Omental fat pad (tissue), 4 donors: ENCODE results near the gene KCNQ1. TPM values are rescaled to one million over a fixed set of nuclear protein-coding genes. Genes with fewer than 3 reads are reported as not detected.

Source experiments
- ATAC-seq: fragments of 150-250 bp; one replicate; pipeline ENCODE4 v1.9.1; 2016; ENCODE audit warnings: mild to moderate bottlenecking, moderate library complexity; ENCODE audit not compliant: low FRiP score
- DNase-seq: peaks from one replicate; pipeline ENCODE4 v3.0.0-alpha.2; 2019; ENCODE audit warnings: low spot score
- total RNA-seq, 4 donors: library from RNA; depleted of rRNA; stranded (reverse); fragments of >200 nt; gene quantifications; one replicate each; pipeline ENCODE4 v1.1.0, GENCODE V29; 2016
- TF ChIP-seq, protein P1 (sequence below), 3 donors: fragments of 450-650 bp; IDR thresholded peaks; one replicate each; pipeline ENCODE4 v1.5.1; 2016 to 2017; ENCODE audit warnings: antibody characterized with exemption in 3 of 3, mild to moderate bottlenecking in 3 of 3, moderate library complexity in 2 of 3

The KCNQ1 gene
- total RNA-seq, 4 donors from 2014 or later = 4.5 to 5.9 (median 5.2) TPM

DNA sequence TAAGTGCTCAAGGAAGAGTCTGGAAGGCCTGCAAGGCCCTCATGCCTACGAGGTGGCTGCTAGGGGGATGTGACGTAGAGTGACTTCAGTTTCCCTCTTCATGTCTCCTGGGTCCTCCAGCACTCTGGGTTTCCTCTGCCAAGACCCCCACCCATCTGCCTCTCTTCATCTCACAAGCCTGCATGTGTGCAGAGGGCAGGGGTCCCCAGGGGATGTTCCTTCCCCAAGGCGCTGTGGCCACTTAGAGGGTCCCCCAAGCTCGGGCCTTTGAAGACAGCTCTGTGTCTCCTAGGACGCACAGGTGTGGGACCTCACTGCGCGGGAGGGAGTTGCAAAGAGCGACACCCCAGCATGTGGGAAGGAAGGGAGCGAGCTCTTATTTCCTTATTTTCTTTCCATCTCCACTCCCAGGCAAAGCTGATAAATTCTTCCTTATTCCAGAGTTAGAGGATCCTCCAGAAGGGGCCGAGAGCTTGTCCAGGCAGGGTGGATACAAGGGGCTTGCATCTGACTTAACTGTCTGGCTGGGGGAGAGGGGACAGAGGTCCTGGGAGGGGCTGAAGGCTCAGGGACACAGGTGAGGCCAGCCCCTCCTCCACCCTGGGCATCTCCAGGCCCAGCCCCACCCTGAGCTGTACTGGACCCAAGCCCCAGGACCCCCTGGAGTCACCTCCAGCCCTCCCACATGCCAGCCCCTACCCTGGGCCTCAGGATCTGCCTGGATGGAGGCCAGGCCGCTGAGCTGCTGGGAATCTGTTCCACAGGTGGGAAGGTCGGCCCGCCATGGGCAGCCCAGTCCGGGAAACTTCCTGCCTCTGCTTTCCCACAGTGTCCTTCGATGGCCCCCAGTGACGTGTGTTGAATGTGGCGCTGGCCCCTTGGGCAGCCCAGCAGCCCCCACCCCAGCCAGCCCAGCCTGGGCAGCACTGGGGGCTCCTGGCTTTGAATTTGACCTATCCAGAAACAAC lies 314.7 kb downstream of the KCNQ1 start:
- TF ChIP-seq, protein P1, sequence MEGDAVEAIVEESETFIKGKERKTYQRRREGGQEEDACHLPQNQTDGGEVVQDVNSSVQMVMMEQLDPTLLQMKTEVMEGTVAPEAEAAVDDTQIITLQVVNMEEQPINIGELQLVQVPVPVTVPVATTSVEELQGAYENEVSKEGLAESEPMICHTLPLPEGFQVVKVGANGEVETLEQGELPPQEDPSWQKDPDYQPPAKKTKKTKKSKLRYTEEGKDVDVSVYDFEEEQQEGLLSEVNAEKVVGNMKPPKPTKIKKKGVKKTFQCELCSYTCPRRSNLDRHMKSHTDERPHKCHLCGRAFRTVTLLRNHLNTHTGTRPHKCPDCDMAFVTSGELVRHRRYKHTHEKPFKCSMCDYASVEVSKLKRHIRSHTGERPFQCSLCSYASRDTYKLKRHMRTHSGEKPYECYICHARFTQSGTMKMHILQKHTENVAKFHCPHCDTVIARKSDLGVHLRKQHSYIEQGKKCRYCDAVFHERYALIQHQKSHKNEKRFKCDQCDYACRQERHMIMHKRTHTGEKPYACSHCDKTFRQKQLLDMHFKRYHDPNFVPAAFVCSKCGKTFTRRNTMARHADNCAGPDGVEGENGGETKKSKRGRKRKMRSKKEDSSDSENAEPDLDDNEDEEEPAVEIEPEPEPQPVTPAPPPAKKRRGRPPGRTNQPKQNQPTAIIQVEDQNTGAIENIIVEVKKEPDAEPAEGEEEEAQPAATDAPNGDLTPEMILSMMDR (IDR thresholded peaks at IDR 0.05) = no peak
- ATAC-seq = no peak
- peak; percentile 3 for DNase-seq

DNA sequence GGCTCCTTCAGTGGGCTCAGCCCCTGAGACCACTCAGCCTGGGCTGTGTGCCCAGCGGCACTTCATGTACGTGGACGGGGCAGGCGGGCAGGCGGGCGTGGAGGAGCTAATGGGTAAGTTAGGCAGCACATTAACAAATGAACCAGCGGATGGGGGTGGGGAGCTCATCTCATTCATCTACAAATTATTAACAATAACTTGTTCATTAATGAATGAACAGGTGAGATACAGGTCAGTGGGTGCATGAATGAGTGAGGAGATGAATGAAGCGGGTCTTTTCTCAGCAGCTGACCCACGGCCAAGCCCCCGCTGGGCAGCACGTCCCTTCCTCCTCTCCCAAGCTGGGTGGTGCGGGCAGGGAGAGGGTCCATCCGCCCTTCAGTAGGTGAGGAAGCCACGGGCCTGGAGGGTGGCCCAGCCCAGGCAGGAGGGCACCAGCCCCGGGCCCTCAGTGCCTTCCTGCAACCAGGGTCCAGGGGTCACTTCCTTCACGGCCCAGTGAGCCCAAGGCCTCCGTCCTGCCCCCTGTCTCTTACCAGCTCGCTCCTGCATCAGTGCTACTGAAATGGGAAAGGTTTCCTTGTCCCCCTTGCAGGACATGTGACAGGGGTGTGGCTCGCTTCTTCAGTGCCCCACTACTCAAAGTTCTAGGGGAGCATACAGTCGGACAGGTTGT lies 315.5 kb downstream of the KCNQ1 start:
- TF ChIP-seq, protein P1 (IDR thresholded peaks at IDR 0.05) = no peak
- peak; percentile 4 for DNase-seq
- no peak for ATAC-seq

DNA sequence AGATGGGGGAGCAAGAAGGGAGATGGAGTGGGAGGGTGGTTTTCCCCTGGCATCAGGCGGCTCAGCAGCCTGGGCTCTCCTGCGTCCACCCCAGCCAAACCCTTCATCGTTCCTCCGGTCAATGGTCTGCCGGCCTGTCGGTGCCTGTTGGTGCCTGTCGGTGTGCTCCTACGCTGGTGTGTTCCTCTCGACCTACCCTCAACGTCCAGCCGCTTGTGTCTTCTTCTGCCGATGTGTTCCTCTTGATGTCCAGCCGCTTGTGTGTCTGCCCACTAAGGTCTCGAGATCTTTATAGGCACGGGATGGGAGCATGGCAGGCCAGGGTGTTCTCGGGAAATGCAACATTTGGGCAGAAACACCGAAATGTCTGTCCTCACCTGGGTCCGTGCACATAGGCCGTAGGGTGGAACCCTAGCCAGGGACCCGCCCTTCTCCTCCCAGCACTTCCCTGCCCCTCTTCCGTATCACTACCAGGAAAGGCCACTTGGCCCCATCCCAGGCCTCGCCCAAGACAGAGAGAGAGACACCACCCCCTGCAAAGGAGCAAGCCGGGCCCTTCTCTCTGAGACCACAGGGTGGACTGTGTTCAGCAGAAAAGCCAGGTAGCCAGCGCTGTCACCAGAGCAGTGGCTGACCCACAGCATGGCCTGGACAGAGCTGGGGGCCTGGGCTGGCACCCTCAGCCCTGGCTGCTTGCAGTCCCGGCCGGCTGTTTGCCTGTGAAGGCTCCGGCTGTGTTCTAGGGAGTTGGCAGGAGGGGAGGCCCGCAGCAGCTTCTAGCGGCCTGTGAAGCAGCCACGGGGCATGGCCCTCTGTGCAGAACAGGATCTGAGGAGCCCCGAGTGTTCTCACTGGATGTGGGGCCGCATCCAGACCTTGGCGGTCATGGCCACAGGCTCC lies 316.6 kb downstream of the KCNQ1 start:
- TF ChIP-seq, protein P1 (IDR thresholded peaks at IDR 0.05) = no peak
- ATAC-seq (no peak), DNase-seq (no peak)

DNA sequence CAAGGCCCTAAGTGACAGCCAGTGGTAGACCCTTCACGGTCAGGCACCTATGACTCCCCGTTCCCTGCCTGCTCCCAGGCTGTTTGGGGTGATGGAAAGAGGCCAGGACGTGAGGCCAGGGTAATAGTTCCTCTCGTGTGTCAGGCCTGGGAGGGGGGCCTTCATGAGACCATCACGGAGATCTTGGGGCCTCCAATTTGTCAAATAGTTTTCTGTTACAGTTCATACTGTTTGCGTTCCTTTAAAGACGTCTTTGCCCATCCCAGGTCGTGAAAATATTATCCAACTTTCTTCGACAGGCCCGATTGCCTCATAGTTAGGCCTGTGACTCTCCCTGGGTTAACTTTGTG lies 317.2 kb downstream of the KCNQ1 start:
- DNase-seq (no peak), ATAC-seq (no peak)
- TF ChIP-seq, protein P1 (IDR thresholded peaks at IDR 0.05) = no peak

DNA sequence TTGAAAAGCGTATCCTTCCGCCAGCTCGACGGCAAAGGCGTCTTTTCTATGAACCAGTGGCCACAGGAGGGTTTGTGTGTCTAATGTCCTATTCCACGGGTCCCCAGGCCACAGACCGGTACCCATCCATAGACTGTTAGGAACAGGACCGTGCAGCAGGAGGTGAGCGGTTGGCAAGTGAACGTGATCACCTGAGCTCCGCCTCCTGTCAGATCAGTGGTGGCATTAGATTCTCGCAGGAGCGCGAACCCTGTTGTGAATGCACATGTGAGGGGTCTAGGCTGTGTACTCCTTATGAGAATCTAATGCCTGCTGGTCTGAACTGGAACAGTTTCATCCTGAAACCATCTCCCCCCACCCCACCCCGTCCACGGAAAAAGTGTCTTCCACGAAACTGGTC lies 317.6 kb downstream of the KCNQ1 start:
- no peak for ATAC-seq
- TF ChIP-seq, protein P1 (IDR thresholded peaks at IDR 0.05) = no peak
- no peak for DNase-seq

DNA sequence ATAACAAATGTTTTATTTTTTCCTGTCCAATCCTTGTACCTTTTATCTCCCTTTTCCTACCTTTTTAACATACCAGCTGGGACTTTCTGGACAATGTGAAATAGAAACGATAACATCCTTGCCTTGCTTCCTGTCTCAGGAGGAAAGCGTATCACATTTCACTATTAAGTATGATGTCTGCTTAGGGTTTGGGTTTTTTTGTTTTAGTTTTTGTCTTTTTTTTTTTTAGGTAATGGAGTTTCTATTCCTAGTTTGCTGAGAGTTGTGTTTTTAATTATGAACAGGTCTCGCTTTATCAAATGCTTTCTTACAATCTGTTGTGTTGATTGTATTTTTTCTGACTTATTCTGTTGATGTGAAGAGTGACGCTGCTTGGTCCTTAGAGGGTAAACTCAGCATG lies 319.2 kb downstream of the KCNQ1 start:
- ATAC-seq (no peak), DNase-seq (no peak)
- TF ChIP-seq, protein P1 (IDR thresholded peaks at IDR 0.05) = no peak
